ENCODE measurements around the gene SSR2.
A peak's percentile ranks its signal among the peaks of the same experiment; 100 is the strongest.

SSR2 gene

DNA sequence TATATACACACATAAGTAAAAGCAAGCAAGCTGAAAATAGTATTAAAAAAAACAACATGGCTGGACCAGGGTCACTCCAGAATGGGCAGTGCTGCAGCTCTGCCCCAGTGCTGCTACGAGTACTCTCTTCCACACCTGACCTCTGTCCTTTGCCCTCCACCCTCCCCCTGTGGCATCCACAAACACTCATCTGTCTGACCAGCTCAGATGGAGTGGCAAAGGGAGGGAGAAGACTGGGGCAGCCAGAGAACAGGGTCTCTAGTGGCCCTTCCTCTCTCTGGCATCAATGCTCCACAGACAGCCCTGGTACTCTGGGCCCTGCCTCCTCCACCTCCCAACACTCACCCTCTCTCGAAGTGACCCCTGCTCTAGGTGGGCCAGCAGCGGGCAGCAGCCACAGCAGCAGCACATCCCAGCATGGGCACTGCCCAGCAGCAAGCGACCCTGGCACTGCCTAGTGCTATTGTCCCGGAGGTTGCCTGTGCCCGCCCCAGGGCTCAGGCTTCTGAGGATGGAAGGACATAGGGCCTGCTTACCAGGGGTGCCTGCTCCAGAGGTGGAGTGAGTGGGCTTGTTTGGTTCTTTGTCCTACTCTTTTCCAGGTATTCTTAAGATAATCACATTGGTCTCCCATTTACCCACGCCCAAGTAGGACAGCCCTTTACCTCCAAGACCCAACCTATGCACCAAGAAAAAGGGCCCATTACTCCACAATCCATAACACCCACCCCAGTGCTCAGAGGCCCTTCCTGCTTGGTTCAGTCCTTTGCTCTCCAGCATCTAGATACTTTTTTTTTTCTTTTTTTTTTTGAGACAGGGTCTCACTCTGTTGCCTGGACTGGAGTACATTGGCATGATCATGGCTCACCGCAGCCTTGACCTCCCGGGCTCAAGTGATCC lies 48.6 kb downstream of the SSR2 start:
- no peak for DNase-seq

GRCh38 chr1:155970531-155971167 lies 50.1 kb downstream of the SSR2 start:
- DNase-seq, result peak; percentile 94

- no peak for DNase-seq
Measured at GRCh38 chr1:155969377-155969791, 51.4 kb downstream of the SSR2 start.

GRCh38 chr1:155968670-155969069 lies 52.1 kb downstream of the SSR2 start:
- no peak for DNase-seq

DNA sequence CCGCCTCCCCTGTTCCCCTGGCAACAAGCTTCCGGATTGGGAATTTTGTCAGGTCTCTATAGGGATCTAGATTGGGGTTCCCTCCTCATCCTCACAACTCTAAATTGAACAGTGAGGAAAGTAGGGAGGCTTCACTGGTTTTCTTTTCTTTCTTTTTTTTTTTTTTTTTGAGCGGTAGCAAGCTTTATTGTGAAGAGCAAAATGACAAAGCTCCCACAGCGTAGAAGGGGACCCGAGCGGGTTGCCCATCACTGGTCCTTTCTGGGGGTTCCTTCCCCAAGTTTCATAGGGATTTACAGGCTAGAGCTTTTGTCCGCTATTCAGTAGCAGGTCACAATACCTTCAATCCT lies 52.7 kb downstream of the SSR2 start:
- no peak for DNase-seq

DNA sequence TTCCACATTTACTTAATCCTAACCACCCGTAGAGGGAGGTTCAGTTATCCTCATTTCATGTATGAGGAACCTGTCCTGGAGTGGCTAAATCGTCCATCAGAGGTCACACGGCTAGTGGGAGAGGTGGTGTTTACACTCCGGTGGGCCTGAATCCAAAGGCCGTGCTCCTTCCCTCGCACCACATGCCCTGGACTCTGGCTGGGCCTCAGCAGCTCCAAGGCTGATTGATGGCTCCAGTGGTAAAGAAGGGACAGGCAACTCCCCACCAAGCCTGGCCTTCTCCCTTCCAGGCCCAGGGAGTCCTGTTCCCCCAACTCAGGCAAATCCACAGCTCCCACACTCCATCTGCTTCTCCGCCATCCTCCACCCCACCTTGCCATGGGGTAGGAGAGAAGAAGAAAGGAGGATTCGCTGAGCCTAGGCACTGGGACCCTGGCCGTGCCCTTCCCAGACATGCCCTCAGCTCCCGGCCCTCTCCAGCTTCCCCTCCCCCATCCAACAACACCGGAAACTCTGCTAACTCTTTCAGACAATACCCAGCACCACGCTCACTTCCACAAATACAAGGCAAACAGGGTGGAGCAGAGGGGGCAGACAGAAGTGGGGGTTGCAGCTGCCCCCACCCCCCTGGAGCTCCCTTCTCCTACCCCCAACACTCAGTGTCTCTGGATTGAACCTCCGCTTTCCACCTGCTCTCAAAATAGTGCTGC lies 53.3 kb downstream of the SSR2 start:
- peak; percentile 18 for DNase-seq

- DNase-seq, result no peak
Measured at GRCh38 chr1:155966750-155967149, 54.0 kb downstream of the SSR2 start.

DNA sequence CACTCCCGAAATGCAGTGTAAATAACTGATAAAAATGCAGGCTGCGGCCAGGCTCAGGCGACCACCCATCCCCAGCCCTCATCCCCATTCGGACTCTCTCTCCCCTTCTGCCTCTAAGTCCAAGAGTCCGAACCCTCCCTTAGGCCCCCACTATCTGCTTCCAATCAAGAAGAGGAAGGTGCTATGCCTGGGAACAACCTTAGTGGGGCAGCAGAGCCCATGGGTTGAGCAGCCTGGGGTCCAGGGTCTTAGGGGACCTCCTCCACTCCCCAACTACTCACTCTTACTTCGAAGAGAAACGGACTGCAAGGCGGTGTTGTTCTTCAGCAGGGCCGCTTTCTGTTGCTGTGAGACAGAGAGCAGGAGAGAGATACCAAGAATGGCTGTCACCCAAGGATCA lies 54.6 kb downstream of the SSR2 start:
- DNase-seq, result no peak

DNA sequence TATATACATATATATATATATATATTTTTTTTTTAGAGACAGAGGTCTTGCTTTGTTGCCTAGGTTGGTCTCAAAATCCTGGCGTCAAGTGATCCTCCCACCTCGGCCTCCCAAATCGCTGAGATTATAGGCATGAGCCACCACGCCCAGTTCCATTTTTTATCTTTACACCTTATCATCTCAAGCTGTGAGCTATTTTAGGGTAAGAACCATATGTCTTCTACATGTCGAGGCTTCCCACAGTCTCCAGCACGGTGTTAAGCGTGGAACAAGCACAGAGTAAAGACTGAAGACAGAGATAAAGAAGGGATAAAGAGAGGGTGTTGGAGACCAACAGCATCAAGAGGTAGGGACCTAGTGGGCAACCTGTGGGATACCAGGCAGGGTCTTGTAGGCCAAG lies 56.6 kb downstream of the SSR2 start:
- no peak for DNase-seq

DNA sequence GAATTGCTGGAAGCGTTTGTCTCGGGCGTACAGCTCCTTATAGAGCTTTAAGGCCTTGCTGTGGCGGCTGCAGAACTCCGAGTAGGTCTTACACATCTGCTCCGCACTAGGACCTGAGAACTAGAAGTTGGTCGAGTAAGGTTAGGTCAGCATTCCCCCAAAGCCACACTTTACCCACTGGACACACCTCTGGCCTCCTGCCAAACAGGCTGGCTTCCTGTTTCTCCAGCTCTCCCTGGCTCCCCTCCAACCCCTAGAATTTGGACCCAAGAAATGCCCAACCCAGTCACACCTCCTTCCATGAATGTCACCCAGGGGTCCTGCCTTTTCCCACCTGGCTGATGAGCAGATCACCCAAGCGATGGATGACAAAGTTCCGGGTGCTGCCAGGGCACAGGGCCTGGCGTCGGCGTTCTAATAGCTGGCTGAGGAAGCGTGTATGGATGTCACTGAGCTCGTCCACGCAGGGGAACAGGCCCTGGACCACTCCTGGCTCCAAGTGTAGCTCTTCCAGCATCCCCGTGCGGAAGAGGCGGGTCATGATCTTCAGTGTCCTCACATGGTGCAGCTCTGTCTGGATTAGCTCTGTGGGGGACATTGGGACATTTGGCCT lies 58.0 kb downstream of the SSR2 start:
- no peak for DNase-seq

DNA sequence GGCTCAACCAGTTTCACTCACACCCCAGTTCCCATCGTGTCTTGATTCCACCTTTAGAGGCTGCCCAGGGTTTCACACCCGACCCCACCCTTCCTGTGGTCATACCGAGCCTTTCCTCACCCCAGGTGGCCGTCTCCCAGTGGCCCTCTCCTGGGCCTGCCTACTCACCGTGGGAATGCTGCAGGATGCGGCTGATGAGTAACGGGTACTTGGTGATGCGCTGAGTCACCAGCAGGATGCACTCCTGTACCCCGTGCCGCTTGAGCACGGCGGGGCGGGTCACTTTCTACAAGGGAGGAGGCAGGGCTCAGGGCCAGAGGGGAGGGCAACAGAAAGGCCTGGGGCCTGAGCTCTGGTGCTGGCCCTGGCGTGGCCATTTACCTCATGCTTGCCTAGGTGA lies 58.8 kb downstream of the SSR2 start:
- DNase-seq, result no peak

DNA sequence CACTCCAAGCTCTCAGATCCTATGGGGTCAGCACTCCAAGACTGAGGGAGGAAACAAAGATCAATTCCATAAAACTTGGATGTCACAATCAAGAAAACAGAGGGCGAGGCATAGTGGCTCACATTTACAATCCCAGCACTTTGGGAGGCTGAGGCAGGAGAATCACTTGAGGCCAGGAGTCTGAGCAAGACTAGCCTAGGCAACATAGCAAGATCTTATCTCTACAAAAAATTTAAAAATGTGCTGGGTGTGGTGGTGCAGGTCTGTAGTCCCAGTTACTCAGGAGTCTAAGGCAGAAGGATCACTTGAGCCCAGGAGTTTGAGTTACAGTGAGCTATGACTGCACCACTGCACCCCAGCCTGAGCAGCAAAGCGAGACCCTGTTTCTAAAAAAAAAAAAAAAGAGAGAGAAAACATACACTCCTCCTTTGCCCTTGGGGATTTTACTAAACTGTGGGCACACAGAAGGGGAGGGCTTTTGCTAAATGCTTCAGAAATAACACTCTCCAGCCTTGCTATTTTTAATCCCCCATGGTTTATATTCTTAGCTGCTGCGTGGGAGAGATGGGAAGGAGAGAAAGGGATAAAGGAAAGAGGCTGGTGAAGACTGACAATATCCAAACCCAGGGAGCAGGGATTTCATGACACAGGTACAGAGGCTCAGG lies 60.5 kb downstream of the SSR2 start:
- no peak for DNase-seq

All from MV-4-11 (cell line).